Measurements from ENCODE around the gene SMIM43.

SMIM43 gene

DNA sequence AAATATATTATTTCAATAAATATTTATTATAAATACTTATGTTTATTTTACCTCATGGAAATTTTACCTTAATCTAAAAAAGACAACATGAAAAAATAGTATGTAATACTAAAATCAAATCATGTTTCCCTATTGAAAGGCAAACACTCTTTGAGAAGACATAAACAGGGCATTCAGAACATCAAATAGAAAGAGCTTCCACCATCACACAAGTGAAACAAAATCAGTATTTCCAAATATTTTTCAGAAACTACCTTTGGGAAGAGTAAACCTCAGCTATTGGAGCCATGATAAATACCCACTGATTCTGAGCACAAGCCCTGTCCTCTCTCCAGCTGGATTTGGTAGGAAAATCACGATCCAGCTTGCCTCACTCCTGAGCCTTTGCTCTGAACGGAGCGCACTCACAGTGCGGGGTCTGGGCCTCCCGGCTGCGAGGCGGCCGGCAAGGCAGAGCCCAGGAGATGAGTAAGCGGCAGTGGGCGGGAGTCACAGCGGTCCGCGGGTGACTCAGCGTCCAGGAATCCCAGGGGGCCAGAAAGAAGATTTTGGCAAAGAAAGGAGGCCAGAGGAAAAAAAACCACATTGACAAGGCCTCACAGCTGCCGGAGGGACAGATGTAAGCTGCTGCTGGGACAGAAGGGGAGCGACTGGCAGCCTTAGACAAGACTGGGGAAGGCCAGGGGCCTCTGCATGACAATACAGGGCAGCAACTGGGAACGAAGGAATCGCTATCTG is 53.5 kb downstream of the SMIM43 start:
- Histone ChIP-seq H4K8ac (ENCODE audit: low read depth, low read length) (peak overlapping the region; percentile 67), H4K12ac (ENCODE audit: low read depth, low read length) (peak overlapping the region; percentile 10), H3K27ac (ENCODE audit: low read depth, low read length) (peak overlapping the region; percentile 84), H3K4me2 (ENCODE audit: low read length) (peak overlapping the region; percentile 50), H3K4ac (ENCODE audit: low read depth, low read length) (no peak overlapping the region), H3K79me1 (ENCODE audit: low read length) (peaks cover 5% of the 10 kb centered on the region), H3K79me2 (ENCODE audit: control insufficient read depth, insufficient read depth, low read length, poor library complexity) (no peaks in the 10 kb centered on the region), H2BK12ac (ENCODE audit: low read length) (peak overlapping the region; percentile 68), H3K23ac (ENCODE audit: low read length) (no peak overlapping the region), H2BK120ac (ENCODE audit: insufficient read depth, low read length, poor library complexity) (peak overlapping the region; percentile 74), H3K4me3 (ENCODE audit: low read depth, low read length) (no peak overlapping the region), H2BK5ac (ENCODE audit: low read depth, low read length, poor library complexity) (peak overlapping the region; percentile 60), H2AK5ac (ENCODE audit: low read length) (no peak overlapping the region), H3K18ac (ENCODE audit: low read length) (no peak overlapping the region), H3K9me3 (ENCODE audit: insufficient read depth, low read depth, low read length) (no peaks in the 10 kb centered on the region), H3K36me3 (ENCODE audit: control insufficient read depth in 1 of 2, insufficient read depth in 2 of 2, low read length in 2 of 2) (no peaks in the 10 kb centered on the region), H3K27me3 (ENCODE audit: insufficient read depth, low read length) (no peaks in the 10 kb centered on the region), H2AFZ (ENCODE audit: insufficient read depth, low read length, poor library complexity) (peak overlapping the region; percentile 35), H4K91ac (ENCODE audit: low read depth, low read length) (no peak overlapping the region), H3K9ac (ENCODE audit: low read length) (no peak overlapping the region), H3K14ac (ENCODE audit: low read length) (no peak overlapping the region), H3K4me1 (ENCODE audit: control insufficient read depth in 1 of 2, insufficient read depth in 2 of 2, low read length in 2 of 2) (peaks cover 2 to 7% of the 10 kb centered on the region in 2 experiments)
- DNase-seq, result peak; percentile 87 to 90
- no CpG with 5 or more reads among the region's 18 CpGs for WGBS (ENCODE audit: extremely low coverage, insufficient coverage, insufficient read length)

DNA sequence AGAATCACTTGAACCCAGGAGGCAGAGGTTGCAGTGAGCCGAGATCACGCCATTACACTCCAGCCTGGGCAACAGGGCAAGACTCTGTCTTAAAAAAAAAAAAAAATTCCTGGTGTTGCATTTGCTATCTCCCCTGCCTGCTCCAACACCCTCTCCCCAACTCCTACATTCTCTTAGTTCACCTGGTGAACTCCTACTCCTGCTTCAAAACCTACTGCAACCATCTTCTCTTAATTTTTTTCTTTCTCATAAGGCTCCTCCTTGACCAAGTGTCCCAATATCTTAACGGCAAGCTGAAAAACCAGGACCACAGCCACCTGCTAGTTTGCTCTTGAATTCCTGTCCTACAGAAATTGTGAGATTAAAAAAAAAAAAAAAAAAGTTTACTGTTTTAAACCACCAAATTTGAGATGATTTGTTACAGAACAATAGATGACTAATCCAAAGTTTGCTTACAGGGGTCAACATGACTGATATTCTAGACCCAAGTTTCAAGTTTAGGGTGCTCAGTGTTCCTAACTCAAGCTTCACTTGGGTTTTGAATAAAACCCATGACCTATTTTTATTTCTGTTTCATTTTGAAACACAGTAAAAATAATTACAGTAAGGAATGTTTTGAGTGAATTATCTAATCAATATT is 55.1 kb downstream of the SMIM43 start:
- no CpG with 5 or more reads among the region's 3 CpGs for WGBS (ENCODE audit: extremely low coverage, insufficient coverage, insufficient read length)

More for the DNA sequence above, 55.1 kb downstream of the SMIM43 start:
- Histone ChIP-seq H2BK5ac (ENCODE audit: low read depth, low read length, poor library complexity) (no peak overlapping the region), H3K14ac (ENCODE audit: low read length) (no peak overlapping the region), H2BK12ac (ENCODE audit: low read length) (no peak overlapping the region), H3K27me3 (ENCODE audit: insufficient read depth, low read length) (no peaks in the 10 kb centered on the region), H3K4me1 (ENCODE audit: control insufficient read depth in 1 of 2, insufficient read depth in 2 of 2, low read length in 2 of 2) (peaks cover 2 to 7% of the 10 kb centered on the region in 2 experiments), H4K8ac (ENCODE audit: low read depth, low read length) (no peak overlapping the region), H2AK5ac (ENCODE audit: low read length) (no peak overlapping the region), H3K4me2 (ENCODE audit: low read length) (no peak overlapping the region), H3K4ac (ENCODE audit: low read depth, low read length) (no peak overlapping the region), H2BK120ac (ENCODE audit: insufficient read depth, low read length, poor library complexity) (no peak overlapping the region), H3K9me3 (ENCODE audit: insufficient read depth, low read depth, low read length) (no peaks in the 10 kb centered on the region), H3K23ac (ENCODE audit: low read length) (no peak overlapping the region), H3K79me2 (ENCODE audit: control insufficient read depth, insufficient read depth, low read length, poor library complexity) (no peaks in the 10 kb centered on the region), H3K27ac (ENCODE audit: low read depth, low read length) (no peak overlapping the region), H3K36me3 (ENCODE audit: control insufficient read depth in 1 of 2, insufficient read depth in 2 of 2, low read length in 2 of 2) (no peaks in the 10 kb centered on the region), H3K4me3 (ENCODE audit: low read depth, low read length) (no peak overlapping the region), H3K18ac (ENCODE audit: low read length) (no peak overlapping the region), H3K9ac (ENCODE audit: low read length) (no peak overlapping the region), H4K91ac (ENCODE audit: low read depth, low read length) (no peak overlapping the region), H4K12ac (ENCODE audit: low read depth, low read length) (no peak overlapping the region), H3K79me1 (ENCODE audit: low read length) (peaks cover 5% of the 10 kb centered on the region), H2AFZ (ENCODE audit: insufficient read depth, low read length, poor library complexity) (no peak overlapping the region)
- no peak for DNase-seq
